Putamen (tissue), 1 donor: ENCODE data around the gene ZNF37A.
"Not testable (repeated sequence)": the region's sequence is repeated elsewhere in the genome, so short reads cannot be mapped to it uniquely, and the experiment has no call there.

Experiments used
- DNase-seq: peaks from one replicate; pipeline ENCODE4 v3.0.0-alpha.2; 2016; ENCODE audit warnings: low spot score

Gene ZNF37A

GRCh38 chr10:38150891-38151463 is 56.8 kb downstream of the ZNF37A start:
- DNase-seq: not testable (repeated sequence)

GRCh38 chr10:38156416-38157269 is 62.5 kb downstream of the ZNF37A start:
- no peak for DNase-seq

- DNase-seq: no peak
Measured at GRCh38 chr10:38157270-38157685, 63.1 kb downstream of the ZNF37A start.

- DNase-seq: no peak
Measured at GRCh38 chr10:38159004-38159403, 64.9 kb downstream of the ZNF37A start.

GRCh38 chr10:38163617-38164016 is 69.5 kb downstream of the ZNF37A start:
- DNase-seq: no peak

GRCh38 chr10:38174336-38174735 is 80.2 kb downstream of the ZNF37A start:
- DNase-seq: no peak

- no peak for DNase-seq
Measured at GRCh38 chr10:38184477-38184876, 90.3 kb downstream of the ZNF37A start.
